ENCODE results near the gene CAAP1. TPM values are rescaled to one million over a fixed set of nuclear protein-coding genes. Genes with fewer than 3 reads are reported as not detected.

Gene CAAP1
- total RNA-seq, 2 donors from 2014 or later = 8.6 to 10.2 TPM

- no peak for TF ChIP-seq CTCF (IDR thresholded peaks at IDR 0.05)
- no peak overlapping the region for H3K27ac ChIP-seq
- no peaks in the 10 kb centered on the region for H3K27me3 ChIP-seq
- DNase-seq (ENCODE audit: low spot score) = no peak
- no peaks in the 10 kb centered on the region for H3K36me3 ChIP-seq
- H3K9me3 ChIP-seq = no peaks in the 10 kb centered on the region
- H3K4me3 ChIP-seq = no peak overlapping the region
- no peaks in the 10 kb centered on the region for H3K4me1 ChIP-seq
These were observed 77.8 kb downstream of the CAAP1 start for GRCh38 chr9:26814799-26815198.

DNA sequence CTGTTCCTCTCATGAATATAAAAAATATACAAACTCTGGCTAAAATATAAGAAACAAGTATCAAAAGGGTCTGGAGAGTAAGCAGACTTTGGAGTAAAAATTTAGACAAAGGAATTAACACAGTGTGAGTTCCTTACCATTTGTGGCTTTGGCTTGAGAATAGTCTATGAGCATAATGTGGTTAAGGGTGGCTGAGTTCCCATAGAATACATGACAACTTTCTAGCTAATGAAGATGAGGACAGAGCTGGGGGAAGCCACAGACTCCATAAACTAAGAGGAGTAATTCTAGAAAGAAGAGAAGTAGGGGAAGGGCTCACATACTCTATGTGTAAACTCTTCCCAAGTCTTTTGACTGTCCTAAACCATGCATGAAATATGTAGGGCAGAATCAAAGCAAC lies 79.4 kb downstream of the CAAP1 start:
- Histone ChIP-seq H3K27me3 (no peaks in the 10 kb centered on the region), H3K9me3 (no peaks in the 10 kb centered on the region), H3K36me3 (no peaks in the 10 kb centered on the region), H3K4me1 (no peaks in the 10 kb centered on the region), H3K27ac (no peak overlapping the region), H3K4me3 (no peak overlapping the region)
- TF ChIP-seq CTCF (IDR thresholded peaks at IDR 0.05) = no peak
- DNase-seq (ENCODE audit: low spot score) = no peak

DNA sequence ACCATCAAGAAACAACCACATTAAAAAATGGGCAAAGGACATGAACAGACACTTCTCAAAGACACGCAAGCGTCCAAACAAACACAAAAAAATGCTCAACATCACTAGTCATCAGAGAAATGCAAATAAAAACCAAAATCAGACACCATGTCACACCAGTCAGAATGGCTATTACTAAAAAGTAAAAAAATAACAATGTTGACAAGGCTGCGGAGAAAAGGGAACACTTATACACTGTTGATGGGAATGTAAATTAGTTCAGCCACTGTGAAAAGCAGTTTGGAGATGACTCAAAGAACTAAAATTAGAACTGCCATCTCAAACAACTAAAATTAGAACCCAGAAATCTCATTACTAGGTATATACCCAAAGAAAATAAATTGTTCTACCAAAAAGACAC lies 80.4 kb downstream of the CAAP1 start:
- Histone ChIP-seq H3K36me3 (no peaks in the 10 kb centered on the region), H3K27me3 (no peaks in the 10 kb centered on the region), H3K4me3 (no peak overlapping the region), H3K27ac (no peak overlapping the region), H3K4me1 (no peaks in the 10 kb centered on the region), H3K9me3 (no peaks in the 10 kb centered on the region)
- no peak for TF ChIP-seq CTCF (IDR thresholded peaks at IDR 0.05)
- no peak for DNase-seq (ENCODE audit: low spot score)

GRCh38 chr9:26811106-26811505 lies 81.5 kb downstream of the CAAP1 start:
- no peaks in the 10 kb centered on the region for H3K4me1 ChIP-seq

GRCh38 chr9:26809795-26810194 lies 82.8 kb downstream of the CAAP1 start:
- Histone ChIP-seq H3K4me1 (no peaks in the 10 kb centered on the region), H3K4me3 (no peak overlapping the region), H3K27me3 (no peaks in the 10 kb centered on the region), H3K27ac (no peak overlapping the region), H3K9me3 (no peaks in the 10 kb centered on the region), H3K36me3 (no peaks in the 10 kb centered on the region)
- DNase-seq (ENCODE audit: low spot score) = no peak
- TF ChIP-seq CTCF (IDR thresholded peaks at IDR 0.05) = no peak

More at GRCh38 chr9:26811106-26811505, 81.5 kb downstream of the CAAP1 start:
- no peak for DNase-seq (ENCODE audit: low spot score)
- Histone ChIP-seq H3K36me3 (no peaks in the 10 kb centered on the region), H3K27me3 (no peaks in the 10 kb centered on the region), H3K9me3 (no peaks in the 10 kb centered on the region), H3K27ac (no peak overlapping the region), H3K4me3 (no peak overlapping the region)
- TF ChIP-seq CTCF (IDR thresholded peaks at IDR 0.05) = no peak

DNA sequence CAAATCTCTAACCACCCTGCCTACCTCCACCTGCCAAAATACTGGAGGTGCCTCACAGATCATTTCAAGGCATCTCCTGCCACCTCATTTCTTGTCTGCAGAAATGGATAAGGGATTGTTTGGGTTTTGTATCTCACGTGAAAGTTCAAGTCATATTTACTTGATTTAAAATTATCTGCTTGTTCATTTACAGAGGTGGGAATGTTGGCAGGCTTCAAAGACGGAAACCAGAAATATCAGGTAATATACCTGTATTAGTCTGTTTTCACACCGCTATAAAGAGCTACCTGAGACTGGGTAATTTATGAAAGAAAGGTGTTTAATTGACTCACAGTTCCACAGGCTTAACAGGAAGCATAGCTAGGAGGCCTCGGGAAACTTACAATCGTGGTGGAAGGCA lies 85.4 kb downstream of the CAAP1 start:
- no peak for DNase-seq (ENCODE audit: low spot score)
- Histone ChIP-seq H3K4me1 (no peaks in the 10 kb centered on the region), H3K9me3 (no peaks in the 10 kb centered on the region), H3K4me3 (no peak overlapping the region), H3K27me3 (no peaks in the 10 kb centered on the region), H3K36me3 (no peaks in the 10 kb centered on the region), H3K27ac (no peak overlapping the region)
- TF ChIP-seq CTCF (IDR thresholded peaks at IDR 0.05) = no peak

All from right atrium auricular region (tissue), 2 donors.